Ovary (tissue), 9 donors: ENCODE data around the gene AKAP6. TPM values are rescaled to one million over a fixed set of nuclear protein-coding genes. Genes with fewer than 3 reads are reported as not detected.
A peak's percentile ranks its signal among the peaks of the same experiment; 100 is the strongest.

ENCODE experiments used
- DNase-seq, 5 donors: peaks; one replicate each; pipeline ENCODE4 v3.0.0-alpha.2; 2019 to 2020
- H3K27ac ChIP-seq, 2 donors: fragments of 200-600 bp; one replicate each; pipeline versions ENCODE4 v1.5.1 to v1.8.0; 2019 to 2022
- H3K27me3 ChIP-seq: fragments of 200-600 bp; one replicate; pipeline ENCODE4 v1.8.0; 2022
- H3K36me3 ChIP-seq: fragments of 200-600 bp; sonication (generic); one replicate; pipeline ENCODE4 v1.5.1; 2019
- H3K4me1 ChIP-seq: one replicate; pipeline ENCODE4 v1.8.1; 2013; ENCODE audit warnings: mild to moderate bottlenecking, moderate library complexity; ENCODE audit not compliant: insufficient read depth
- H3K4me3 ChIP-seq: fragments of 200-600 bp; sonication (generic); one replicate; pipeline ENCODE4 v1.5.1; 2017
- H3K9me3 ChIP-seq, 2 donors: fragments of 200-600 bp in 1 of 2; sonication (generic) in 1 of 2; one replicate each; pipeline versions ENCODE4 v1.5.1 to v1.8.1; 2013 to 2019; ENCODE audit warnings: mild to moderate bottlenecking in 1 of 2, moderate library complexity in 1 of 2
- EP300 ChIP-seq: sonication (generic); formaldehyde crosslinking; IDR thresholded peaks from one replicate; pipeline ENCODE4 v1.6.1; 2017; ENCODE audit warnings: antibody characterized with exemption
- POLR2A ChIP-seq: fragments of 450-650 bp; IDR thresholded peaks from one replicate; pipeline ENCODE4 v1.6.1; 2017; ENCODE audit warnings: antibody characterized with exemption, mild to moderate bottlenecking, moderate library complexity
- WGBS, 3 donors: extraction: QIAGEN DNeasy Blood & Tissue Kit in 1 of 3; methylation state at CpG; one replicate each; pipeline versions ENCODE4 v1.1.5 to v1.1.7; 2013 to 2017; 5-methylcytosine and 5-hydroxymethylcytosine counted together
- intact Hi-C, 4 donors: fragments of 100-400 bp; cut with DNase I; formaldehyde crosslinking; loops; one replicate each; pipeline versions ENCODE4 v1.11.0 to v1.15.1; 2022 to 2023
- polyA plus RNA-seq, 2 donors: library from polyadenylated mRNA; stranded (reverse); fragments of 200-250 nt in 1 of 2; fragments of 350-450 nt in 1 of 2; fragmentation: Illumina TruSeq in 1 of 2; extraction: RNeasy Lipid Tissue Mini Kit (QIAGEN cat#74804) in 1 of 2; gene quantifications; one replicate each; pipeline ENCODE4 v1.2.3, GENCODE V29; 2013 to 2014
- total RNA-seq, 7 donors: library from RNA; depleted of rRNA in 2 of 7; stranded (reverse); fragments of >200 nt in 2 of 7; fragmentation: NEBNext Ultra II Directional in 3 of 7; extraction: Animal tissue kit (Norgen Biotek cat#: 25700) in 3 of 7; gene quantifications; one replicate each; pipeline versions ENCODE4 v1.1.0 to v1.2.4, GENCODE V29; 2016 to 2023
- TF ChIP-seq, protein P1 (sequence below), 3 donors: fragments of 450-650 bp in 2 of 3; fragments of 200-600 bp in 1 of 3; IDR thresholded peaks; one replicate each; pipeline versions ENCODE4 v1.5.1 to v1.8.0; 2016 to 2022; ENCODE audit warnings: antibody characterized with exemption in 3 of 3, mild to moderate bottlenecking in 1 of 3
- donor health status: DM: no; HTN: no; CAD: no; lungs with moderate emphysema.
- donor health status: DM: no; HTN: no; CAD: no.
- donor health status: Bipolar disorder and iron deficiency.
- donor health status: DM: yes; HTN: yes; CAD: no.
- donor health status: DM: no; HTN: no; CAD: no.
- donor health status: DM: yes; HTN: yes; CAD: no.

The AKAP6 gene
- total and polyA plus RNA-seq, 9 donors, result 2.3 to 13.1 (median 6.9) TPM

DNA sequence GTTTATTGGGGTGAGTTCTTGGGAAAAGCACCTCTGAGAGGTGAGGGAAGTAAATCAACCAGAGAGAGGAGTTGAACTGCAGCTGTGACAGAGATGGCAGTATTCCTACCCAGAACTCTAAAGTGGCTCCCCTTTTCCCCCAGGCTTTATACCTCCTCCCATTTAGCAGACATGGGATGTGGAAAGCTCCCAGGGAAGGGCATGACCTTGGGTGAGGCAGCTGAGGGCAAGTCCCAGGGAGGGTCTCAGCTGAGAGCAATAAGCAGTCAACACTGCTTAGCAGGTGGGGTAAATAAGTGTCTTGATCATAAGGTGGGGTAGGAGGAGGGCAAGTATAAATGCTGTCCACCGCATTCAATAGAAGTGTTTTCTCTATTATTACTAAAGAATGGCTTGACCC, 143.0 kb downstream of the AKAP6 start:
- DNase-seq, result no peak
- Histone ChIP-seq H3K27ac (no peak overlapping the region), H3K4me1 (peaks cover 5% of the 10 kb centered on the region), H3K36me3 (no peaks in the 10 kb centered on the region), H3K4me3 (no peak overlapping the region), H3K9me3 (no peaks in the 10 kb centered on the region), H3K27me3 (no peaks in the 10 kb centered on the region)
- intact Hi-C loops, result loop anchor here in 1 of 4 donors (10.0 kb wide), 1 partner anchor 227 kb away; no protein-coding TSS in a partner anchor
- TF ChIP-seq EP300 (no peak), POLR2A (no peak)
- TF ChIP-seq, protein P1, sequence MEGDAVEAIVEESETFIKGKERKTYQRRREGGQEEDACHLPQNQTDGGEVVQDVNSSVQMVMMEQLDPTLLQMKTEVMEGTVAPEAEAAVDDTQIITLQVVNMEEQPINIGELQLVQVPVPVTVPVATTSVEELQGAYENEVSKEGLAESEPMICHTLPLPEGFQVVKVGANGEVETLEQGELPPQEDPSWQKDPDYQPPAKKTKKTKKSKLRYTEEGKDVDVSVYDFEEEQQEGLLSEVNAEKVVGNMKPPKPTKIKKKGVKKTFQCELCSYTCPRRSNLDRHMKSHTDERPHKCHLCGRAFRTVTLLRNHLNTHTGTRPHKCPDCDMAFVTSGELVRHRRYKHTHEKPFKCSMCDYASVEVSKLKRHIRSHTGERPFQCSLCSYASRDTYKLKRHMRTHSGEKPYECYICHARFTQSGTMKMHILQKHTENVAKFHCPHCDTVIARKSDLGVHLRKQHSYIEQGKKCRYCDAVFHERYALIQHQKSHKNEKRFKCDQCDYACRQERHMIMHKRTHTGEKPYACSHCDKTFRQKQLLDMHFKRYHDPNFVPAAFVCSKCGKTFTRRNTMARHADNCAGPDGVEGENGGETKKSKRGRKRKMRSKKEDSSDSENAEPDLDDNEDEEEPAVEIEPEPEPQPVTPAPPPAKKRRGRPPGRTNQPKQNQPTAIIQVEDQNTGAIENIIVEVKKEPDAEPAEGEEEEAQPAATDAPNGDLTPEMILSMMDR (IDR thresholded peaks at IDR 0.05), result no peak
- WGBS, 3 donors, result 84 to 100% (median 91%) methylated on average over 1 of the region's 1 CpG

DNA sequence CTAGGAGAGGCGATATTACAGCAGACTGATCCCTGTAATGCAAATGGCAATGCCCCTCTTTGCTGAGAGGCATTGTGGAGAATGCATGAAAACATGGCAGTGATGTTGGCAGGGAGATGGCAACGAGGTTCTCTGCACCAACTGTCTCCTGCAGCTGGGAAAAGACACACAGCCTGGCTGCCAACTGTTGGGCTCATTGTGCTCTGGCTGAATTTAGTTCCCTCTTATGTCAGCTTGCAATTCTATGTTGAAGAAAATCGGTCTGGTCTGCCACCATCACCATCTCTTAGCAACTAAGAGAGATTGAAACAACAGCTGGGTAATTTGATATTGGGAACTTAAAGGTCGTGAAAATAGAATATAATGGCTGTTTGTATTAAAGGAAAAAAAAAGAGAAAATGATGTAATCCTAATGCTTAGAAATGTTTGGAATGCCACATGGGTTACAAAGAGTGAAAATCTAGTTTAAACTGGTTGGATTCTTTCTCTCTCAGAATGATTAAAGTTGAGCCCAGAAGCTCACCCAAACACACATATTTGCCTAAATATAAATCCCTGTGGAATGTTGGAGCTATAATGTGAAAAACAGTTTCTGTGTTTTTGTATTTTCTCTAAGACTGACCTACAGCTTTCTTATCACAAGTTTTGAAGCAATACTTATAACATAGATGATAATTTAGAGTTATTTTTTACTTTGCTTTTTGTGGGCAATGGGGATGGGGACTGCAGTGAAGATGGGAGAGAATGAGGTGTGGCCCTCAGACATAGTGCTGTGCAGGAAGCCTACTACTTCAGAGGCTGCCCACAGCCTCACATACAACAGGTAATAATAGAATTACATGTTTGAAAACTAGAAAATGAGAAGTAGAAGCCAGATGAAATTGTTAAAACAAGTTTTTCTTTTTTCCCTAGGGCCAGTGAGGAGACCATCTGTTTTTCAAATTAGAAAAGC, 143.7 kb downstream of the AKAP6 start:
- TF ChIP-seq, protein P1 (IDR thresholded peaks at IDR 0.05), result no peak
- TF ChIP-seq POLR2A, result no peak
- no peak for TF ChIP-seq EP300
- Histone ChIP-seq H3K4me3 (no peak overlapping the region), H3K9me3 (no peaks in the 10 kb centered on the region), H3K4me1 (peaks cover 5% of the 10 kb centered on the region), H3K36me3 (no peaks in the 10 kb centered on the region), H3K27me3 (no peaks in the 10 kb centered on the region), H3K27ac (no peak overlapping the region)
- intact Hi-C loops, result loop anchor here in 1 of 4 donors (10.0 kb wide), 1 partner anchor 228 kb away; no protein-coding TSS in a partner anchor
- 26 to 33% (median 30%) methylated on average over 4 of the region's 4 CpGs for WGBS, 3 donors
- DNase-seq, result no peak

DNA sequence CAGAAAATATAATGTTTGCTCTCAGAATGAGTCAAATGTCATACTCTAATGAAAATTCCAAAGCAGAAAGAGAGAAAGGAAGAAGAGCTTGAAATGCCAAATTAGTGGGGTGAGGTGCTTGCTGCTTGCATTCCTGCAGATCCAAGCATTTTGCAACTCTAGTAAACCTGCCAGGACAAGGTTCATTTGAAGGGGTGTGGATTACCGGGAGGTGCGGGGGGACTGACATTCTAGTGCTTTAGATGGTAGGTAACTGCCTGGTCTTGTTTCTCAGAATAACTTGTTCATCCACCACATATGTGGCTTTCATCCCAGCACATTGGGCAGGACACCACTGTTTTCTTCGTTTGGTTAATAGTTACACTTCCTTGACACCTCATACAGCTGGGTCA, 144.4 kb downstream of the AKAP6 start:
- TF ChIP-seq EP300 (no peak), POLR2A (no peak)
- TF ChIP-seq, protein P1 (IDR thresholded peaks at IDR 0.05), result no peak
- no peak overlapping the region for H3K4me3 ChIP-seq
- intact Hi-C loops, result loop anchor here in 1 of 4 donors (10.0 kb wide), 1 partner anchor 229 kb away; no protein-coding TSS in a partner anchor
- peak in 4 of 5 donors; percentile 25 to 41 (median 38) for DNase-seq
- H3K27me3 ChIP-seq, result no peaks in the 10 kb centered on the region
- no peaks in the 10 kb centered on the region for H3K9me3 ChIP-seq
- no peaks in the 10 kb centered on the region for H3K36me3 ChIP-seq
- H3K4me1 ChIP-seq, result peaks cover 5% of the 10 kb centered on the region
- WGBS, 3 donors, result 7 to 11% (median 10%) methylated on average over 3 of the region's 3 CpGs
- H3K27ac ChIP-seq, result no peak overlapping the region

DNA sequence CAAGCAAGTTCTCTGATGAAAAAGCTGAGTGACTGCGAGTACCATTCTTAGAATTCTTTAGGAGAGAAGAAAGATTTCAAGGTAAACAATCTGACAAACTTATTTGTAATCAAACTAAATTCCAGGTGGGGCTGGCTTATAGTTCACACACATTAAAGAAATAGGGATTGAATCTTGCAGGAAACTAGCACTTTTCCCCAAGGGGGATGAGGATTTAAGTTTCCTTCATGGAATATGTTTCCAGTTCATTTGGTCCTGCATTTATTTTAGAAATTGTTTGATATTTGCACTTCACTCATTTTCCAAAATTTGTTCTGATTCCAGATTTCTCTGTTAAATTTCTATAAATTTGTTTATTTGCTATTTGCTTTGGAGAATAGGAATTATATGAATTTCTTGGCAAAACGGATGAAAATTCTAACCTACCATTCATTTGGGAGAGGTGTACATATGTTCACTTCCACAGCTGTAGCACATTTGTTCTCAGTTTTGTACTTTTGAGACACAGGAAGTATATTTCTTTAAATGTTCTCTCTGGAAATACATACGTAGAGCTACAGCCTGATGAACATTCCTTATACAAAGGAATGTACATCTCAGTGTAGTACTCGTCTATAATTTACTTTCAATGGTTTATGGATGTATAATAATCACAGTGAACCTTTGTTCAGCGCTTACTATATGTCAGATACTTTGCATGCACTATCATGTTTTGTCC, 145.5 kb downstream of the AKAP6 start:
- Histone ChIP-seq H3K9me3 (no peaks in the 10 kb centered on the region), H3K4me1 (peaks cover 5% of the 10 kb centered on the region), H3K4me3 (no peak overlapping the region), H3K27ac (no peak overlapping the region), H3K36me3 (no peaks in the 10 kb centered on the region), H3K27me3 (no peaks in the 10 kb centered on the region)
- DNase-seq, result no peak
- WGBS, 3 donors, result 71 to 84% (median 84%) methylated on average over 5 of the region's 5 CpGs
- TF ChIP-seq, protein P1 (IDR thresholded peaks at IDR 0.05), result no peak
- TF ChIP-seq POLR2A (no peak), EP300 (no peak)
- intact Hi-C loops, result loop anchor here in 1 of 4 donors (10.0 kb wide), 1 partner anchor 230 kb away; no protein-coding TSS in a partner anchor
